ENCODE results near the gene SCAF8. TPM values are rescaled to one million over a fixed set of nuclear protein-coding genes. Genes with fewer than 3 reads are reported as not detected.

SCAF8 gene
- total RNA-seq, 2 donors from 2014 or later, result 44.4 to 46.9 TPM

GRCh38 chr6:154865291-154865690 is 132.1 kb downstream of the SCAF8 start:
- TF ChIP-seq CTCF (IDR thresholded peaks at IDR 0.05), result no peak
- H3K4me3 ChIP-seq, result no peak overlapping the region
- peaks cover 0 to 8% of the 10 kb centered on the region in 2 donors for H3K4me1 ChIP-seq
- no peak for DNase-seq (ENCODE audit: low spot score)
- no peaks in the 10 kb centered on the region for H3K36me3 ChIP-seq
- no peak overlapping the region for H3K27ac ChIP-seq
- no peaks in the 10 kb centered on the region for H3K27me3 ChIP-seq
- no peaks in the 10 kb centered on the region for H3K9me3 ChIP-seq

- peak; percentile 45 to 75 for TF ChIP-seq CTCF (IDR thresholded peaks at IDR 0.05)
- no peaks in the 10 kb centered on the region for H3K36me3 ChIP-seq
- no peak overlapping the region for H3K27ac ChIP-seq
- peaks cover 0 to 7% of the 10 kb centered on the region in 2 donors for H3K4me1 ChIP-seq
- H3K27me3 ChIP-seq, result no peaks in the 10 kb centered on the region
- DNase-seq (ENCODE audit: low spot score), result no peak
- H3K9me3 ChIP-seq, result no peaks in the 10 kb centered on the region
- H3K4me3 ChIP-seq, result no peak overlapping the region
Measured at GRCh38 chr6:154868143-154868594, 135.0 kb downstream of the SCAF8 start.

- no peak overlapping the region for H3K27ac ChIP-seq
- no peak for TF ChIP-seq CTCF (IDR thresholded peaks at IDR 0.05)
- H3K4me1 ChIP-seq, result peaks cover 0 to 6% of the 10 kb centered on the region in 2 donors
- H3K27me3 ChIP-seq, result no peaks in the 10 kb centered on the region
- H3K4me3 ChIP-seq, result no peak overlapping the region
- H3K9me3 ChIP-seq, result no peaks in the 10 kb centered on the region
- no peaks in the 10 kb centered on the region for H3K36me3 ChIP-seq
- DNase-seq (ENCODE audit: low spot score), result no peak
Measured at GRCh38 chr6:154872542-154873114, 139.4 kb downstream of the SCAF8 start.

GRCh38 chr6:154873546-154873945 is 140.3 kb downstream of the SCAF8 start:
- Histone ChIP-seq H3K4me3 (no peak overlapping the region), H3K27me3 (no peaks in the 10 kb centered on the region), H3K9me3 (no peaks in the 10 kb centered on the region), H3K36me3 (no peaks in the 10 kb centered on the region), H3K4me1 (peaks cover 0 to 6% of the 10 kb centered on the region in 2 donors), H3K27ac (no peak overlapping the region)
- DNase-seq (ENCODE audit: low spot score), result no peak
- TF ChIP-seq CTCF (IDR thresholded peaks at IDR 0.05), result no peak

- H3K4me3 ChIP-seq, result no peak overlapping the region
- no peaks in the 10 kb centered on the region for H3K27me3 ChIP-seq
- H3K4me1 ChIP-seq, result peaks cover 0 to 6% of the 10 kb centered on the region in 2 donors
- DNase-seq (ENCODE audit: low spot score), result no peak
- no peaks in the 10 kb centered on the region for H3K36me3 ChIP-seq
- H3K9me3 ChIP-seq, result no peaks in the 10 kb centered on the region
- no peak for TF ChIP-seq CTCF (IDR thresholded peaks at IDR 0.05)
- no peak overlapping the region for H3K27ac ChIP-seq
Measured at GRCh38 chr6:154874773-154875592, 141.8 kb downstream of the SCAF8 start.
